Putamen (tissue), 1 donor: Measurements from ENCODE around the gene KRTAP5-4.
"Not testable (repeated sequence)": the region's sequence is repeated elsewhere in the genome, so short reads cannot be mapped to it uniquely, and the experiment has no call there.

Source experiments
- DNase-seq: peaks from one replicate; pipeline ENCODE4 v3.0.0-alpha.2; 2016; ENCODE audit warnings: low spot score

Gene KRTAP5-4

GRCh38 chr11:1600626-1601025 is 21.3 kb downstream of the KRTAP5-4 start:
- DNase-seq, result peak; percentile 15

GRCh38 chr11:1598816-1599215 is 23.1 kb downstream of the KRTAP5-4 start:
- no peak for DNase-seq

GRCh38 chr11:1598406-1598805 is 23.5 kb downstream of the KRTAP5-4 start:
- DNase-seq, result not testable (repeated sequence)

GRCh38 chr11:1597994-1598380 is 24.0 kb downstream of the KRTAP5-4 start, which contains the start of gene KRTAP5-2:
KRTAP5-2 (minus strand) TSS chr11:1598294; CDS start chr11:1598250, 44 bp downstream.
- no peak for DNase-seq

- DNase-seq, result no peak
Measured at GRCh38 chr11:1597331-1597993, 24.5 kb downstream of the KRTAP5-4 start.

- not testable (repeated sequence) for DNase-seq
Measured at GRCh38 chr11:1596576-1597121, 25.3 kb downstream of the KRTAP5-4 start.

GRCh38 chr11:1595994-1596575 is 25.9 kb downstream of the KRTAP5-4 start:
- peak; percentile 58 for DNase-seq

- DNase-seq, result no peak
Measured at GRCh38 chr11:1592628-1593027, 29.3 kb downstream of the KRTAP5-4 start.

GRCh38 chr11:1589996-1590395 is 31.9 kb downstream of the KRTAP5-4 start:
- DNase-seq, result no peak

GRCh38 chr11:1589191-1589963 is 32.6 kb downstream of the KRTAP5-4 start:
- DNase-seq, result not testable (repeated sequence)

- no peak for DNase-seq
Measured at GRCh38 chr11:1586699-1587098, 35.2 kb downstream of the KRTAP5-4 start.

- DNase-seq, result not testable (repeated sequence)
Measured at GRCh38 chr11:1584661-1585370, 37.1 kb downstream of the KRTAP5-4 start, which contains the start of gene KRTAP5-1. KRTAP5-1 (minus strand) TSS chr11:1585283; CDS start chr11:1585249, 34 bp downstream.

GRCh38 chr11:1582909-1583308 is 39.0 kb downstream of the KRTAP5-4 start:
- DNase-seq, result not testable (repeated sequence)

GRCh38 chr11:1581976-1582375 is 40.0 kb downstream of the KRTAP5-4 start:
- no peak for DNase-seq

GRCh38 chr11:1576825-1577224 is 45.1 kb downstream of the KRTAP5-4 start:
- DNase-seq, result no peak

- not testable (repeated sequence) for DNase-seq
Measured at GRCh38 chr11:1575756-1576155, 46.2 kb downstream of the KRTAP5-4 start.

GRCh38 chr11:1574933-1575242 is 47.0 kb downstream of the KRTAP5-4 start:
- DNase-seq, result no peak

- no peak for DNase-seq
Measured at GRCh38 chr11:1574238-1574932, 47.6 kb downstream of the KRTAP5-4 start.

- DNase-seq, result no peak
Measured at GRCh38 chr11:1573903-1574237, 48.1 kb downstream of the KRTAP5-4 start.

- no peak for DNase-seq
Measured at GRCh38 chr11:1573077-1573902, 48.6 kb downstream of the KRTAP5-4 start.
